CD4-positive, alpha-beta T cell (primary cell): Measurements from ENCODE around the gene TTLL12. TPM values are rescaled to one million over a fixed set of nuclear protein-coding genes. Genes with fewer than 3 reads are reported as not detected.

Experiments
- ATAC-seq: fragments of 200-7000 bp; cut with Tn5 transposase; one replicate; pipeline ENCODE4 v1.10.0; 2022; ENCODE audit warnings: mild to moderate bottlenecking; ENCODE audit not compliant: poor library complexity
- CTCF ChIA-PET: fragments of 350-600 bp; sonication (Branson Sonifier 250); formaldehyde crosslinking; loops from one replicate; lab custom pipeline; 2021; ENCODE audit warnings: antibody characterized with exemption, inconsistent platforms; lab: Charles Lee
- POLR2A ChIA-PET: fragments of 350-600 bp; sonication (Branson Sonifier 250); formaldehyde crosslinking; loops from one replicate; lab custom pipeline; 2021; ENCODE audit warnings: antibody characterized with exemption, inconsistent platforms; lab: Charles Lee
- DNase-seq, 14 experiments: peaks; one replicate each; pipeline ENCODE4 v3.0.0-alpha.2; 2013 to 2020; ENCODE audit warnings: mixed read lengths in 2 of 14
- H3K27ac ChIP-seq, 2 donors: one replicate each; pipeline versions ENCODE4 v1.5.1 to v1.7.0; 2013; ENCODE audit warnings: low read length in 2 of 2, low read depth in 1 of 2, mild to moderate bottlenecking in 1 of 2
- H3K27me3 ChIP-seq, 2 experiments: 1 replicate in 1 of 2; 2 replicates in 1 of 2; pipeline versions ENCODE4 v1.6.1 to v1.7.0; 2013; ENCODE audit warnings: low read length in 2 of 2, control low read depth in 1 of 2, mild to moderate bottlenecking in 1 of 2, moderate library complexity in 1 of 2; ENCODE audit not compliant: insufficient read depth in 2 of 2, control insufficient read depth in 1 of 2
- H3K36me3 ChIP-seq: one replicate; pipeline ENCODE4 v1.6.1; 2013; ENCODE audit warnings: low read length, control low read depth; ENCODE audit not compliant: insufficient read depth
- H3K4me1 ChIP-seq: one replicate; pipeline ENCODE4 v1.6.1; 2013; ENCODE audit warnings: low read length, control low read depth; ENCODE audit not compliant: insufficient read depth
- H3K4me3 ChIP-seq: one replicate; pipeline ENCODE4 v1.5.1; 2013; ENCODE audit warnings: mild to moderate bottlenecking, low read length, moderate library complexity
- H3K9me3 ChIP-seq, 2 experiments: 1 replicate in 1 of 2; 2 replicates in 1 of 2; pipeline versions ENCODE4 v1.6.1 to v1.7.0; 2013; ENCODE audit warnings: low read length in 2 of 2, mild to moderate bottlenecking in 2 of 2, control low read depth in 1 of 2, moderate library complexity in 1 of 2; ENCODE audit not compliant: control insufficient read depth in 1 of 2, insufficient read depth in 1 of 2
- H3K27ac Mint-ChIP-seq: one replicate; pipeline ENCODE4 v1.8.0; 2020; ENCODE audit warnings: mixed read lengths
- H3K27me3 Mint-ChIP-seq: one replicate; pipeline ENCODE4 v1.8.0; 2021; ENCODE audit warnings: mixed read lengths
- H3K36me3 Mint-ChIP-seq: one replicate; pipeline ENCODE4 v1.8.0; 2021; ENCODE audit warnings: low read depth, mixed read lengths
- H3K4me1 Mint-ChIP-seq: one replicate; pipeline ENCODE4 v1.8.0; 2021; ENCODE audit warnings: low read depth, mixed read lengths
- H3K4me3 Mint-ChIP-seq: one replicate; pipeline ENCODE4 v1.8.0; 2020; ENCODE audit warnings: mild to moderate bottlenecking, mixed read lengths
- H3K9me3 Mint-ChIP-seq: one replicate; pipeline ENCODE4 v1.8.0; 2020; ENCODE audit warnings: mixed read lengths
- CTCF ChIP-seq: fragments of 200-600 bp; IDR thresholded peaks from one replicate; pipeline ENCODE4 v1.8.0; 2022; ENCODE audit warnings: antibody characterized with exemption, mild to moderate bottlenecking
- intact Hi-C, 2 experiments: fragments of 100-400 bp; cut with DNase I in 1 of 2; cut with micrococcal nuclease in 1 of 2; formaldehyde crosslinking; loops; one replicate each; pipeline versions ENCODE4 v1.15.1 to v1.9.0; 2023 to 2025; cut with DNase I, micrococcal nuclease
- total RNA-seq, 174 experiments: library from RNA in 2 of 174; stranded (reverse) in 2 of 174; gene quantifications; one replicate each; pipeline ENCODE4 v1.2.3 and lab custom pipeline; 2021 to 2026

TTLL12 gene
- total RNA-seq, 2 experiments from 2014 or later = 5.0 to 6.6 TPM

GRCh38 chr22:43158778-43159483, 28.0 kb downstream of the TTLL12 start:
- H3K27ac ChIP-seq = no peak overlapping the region
- ATAC-seq (no peak), DNase-seq (no peak)
- intact Hi-C loops = no loop called here
- no peak overlapping the region for H3K4me3 ChIP-seq
- ChIA-PET CTCF (interaction anchor here (0.5 kb wide), 1 partner anchor 69 kb away, joined by 4 read pairs; no protein-coding TSS in a partner anchor), POLR2A (interaction anchor here (0.6 kb wide), 1 partner anchor 12 kb away, joined by 3 read pairs; no protein-coding TSS in a partner anchor)
- Mint-ChIP-seq H3K27ac (no peak overlapping the region), H3K27me3 (no peaks in the 10 kb centered on the region), H3K4me3 (no peak overlapping the region), H3K36me3 (peaks cover 4% of the 10 kb centered on the region), H3K4me1 (no peaks in the 10 kb centered on the region), H3K9me3 (no peaks in the 10 kb centered on the region)
- TF ChIP-seq CTCF = no peak
- peaks cover 13% of the 10 kb centered on the region for H3K36me3 ChIP-seq
- H3K27me3 ChIP-seq = no peaks in the 10 kb centered on the region
- H3K4me1 ChIP-seq = peaks cover 21% of the 10 kb centered on the region
- no peaks in the 10 kb centered on the region for H3K9me3 ChIP-seq

- CTCF ChIA-PET = no interaction called here
- Mint-ChIP-seq H3K27ac (no peak overlapping the region), H3K36me3 (peaks cover 4% of the 10 kb centered on the region), H3K9me3 (no peaks in the 10 kb centered on the region), H3K4me1 (peaks cover 2% of the 10 kb centered on the region), H3K27me3 (no peaks in the 10 kb centered on the region), H3K4me3 (no peak overlapping the region)
- ATAC-seq (no peak), DNase-seq (no peak)
- Histone ChIP-seq H3K27me3 (no peaks in the 10 kb centered on the region), H3K27ac (no peak overlapping the region), H3K9me3 (no peaks in the 10 kb centered on the region), H3K4me1 (peaks cover 29% of the 10 kb centered on the region), H3K4me3 (no peak overlapping the region), H3K36me3 (peaks cover 13% of the 10 kb centered on the region)
- TF ChIP-seq CTCF = no peak
- intact Hi-C loops = no loop called here
- POLR2A ChIA-PET = no interaction called here
These were observed 28.9 kb downstream of the TTLL12 start for GRCh38 chr22:43157874-43158546.

DNA sequence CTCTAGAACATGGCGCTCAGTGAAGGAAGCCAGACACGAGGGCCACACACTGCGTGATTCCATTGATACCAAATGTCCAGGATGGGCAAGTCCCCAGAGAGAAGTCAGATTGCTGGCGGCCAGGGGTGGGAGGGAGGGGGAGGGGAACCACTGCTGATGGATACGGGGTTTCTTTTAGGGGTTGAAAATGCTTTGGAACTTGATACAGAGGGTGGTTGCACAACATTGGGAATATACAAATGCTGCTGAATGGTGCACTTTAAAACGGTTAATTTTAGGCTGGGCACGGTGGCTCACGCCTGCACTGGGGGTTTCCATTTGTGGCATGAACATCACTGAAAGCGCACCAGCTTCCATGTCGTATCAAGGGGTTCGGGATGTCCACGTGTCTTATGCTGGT, 30.5 kb downstream of the TTLL12 start:
- Histone ChIP-seq H3K27ac (no peak overlapping the region), H3K27me3 (no peaks in the 10 kb centered on the region), H3K36me3 (peaks cover 13% of the 10 kb centered on the region), H3K9me3 (no peaks in the 10 kb centered on the region), H3K4me3 (no peak overlapping the region), H3K4me1 (peaks cover 35% of the 10 kb centered on the region)
- no peak for ATAC-seq
- DNase-seq = no peak
- POLR2A ChIA-PET = no interaction called here
- intact Hi-C loops = no loop called here
- Mint-ChIP-seq H3K27ac (no peak overlapping the region), H3K4me3 (no peak overlapping the region), H3K4me1 (peaks cover 11% of the 10 kb centered on the region), H3K36me3 (peaks cover 4% of the 10 kb centered on the region), H3K9me3 (no peaks in the 10 kb centered on the region), H3K27me3 (no peaks in the 10 kb centered on the region)
- CTCF ChIA-PET = no interaction called here
- TF ChIP-seq CTCF = no peak
